ENCODE results near the gene ATRAID. TPM values are rescaled to one million over a fixed set of nuclear protein-coding genes. Genes with fewer than 3 reads are reported as not detected.

Gene ATRAID
- total RNA-seq, 1 experiment from 2014 or later, result 92.8 TPM

- no peak overlapping the region for H3K4me3 ChIP-seq
- no peaks in the 10 kb centered on the region for H3K9me2 ChIP-seq (ENCODE audit: insufficient read depth)
- H3F3A ChIP-seq (ENCODE audit: insufficient read depth, low read depth), result peaks cover 4% of the 10 kb centered on the region; the same call in 1 of the 2 replicates
- H3K9me3 ChIP-seq (ENCODE audit: insufficient read depth, low read depth), result no peaks in the 10 kb centered on the region
- no peaks in the 10 kb centered on the region for H3K79me2 ChIP-seq (ENCODE audit: low read depth)
- H3K27me3 ChIP-seq (ENCODE audit: insufficient read depth, low read depth), result no peaks in the 10 kb centered on the region; the same call in 1 of the 2 replicates
- no peak overlapping the region for H2AFZ ChIP-seq
- no peak overlapping the region for H3K4me2 ChIP-seq
- H3K27ac ChIP-seq, result no peak overlapping the region
- no peak for TF ChIP-seq EZH2 (IDR thresholded peaks at IDR 0.05; ENCODE audit: low read depth)
- TF ChIP-seq, protein P1, sequence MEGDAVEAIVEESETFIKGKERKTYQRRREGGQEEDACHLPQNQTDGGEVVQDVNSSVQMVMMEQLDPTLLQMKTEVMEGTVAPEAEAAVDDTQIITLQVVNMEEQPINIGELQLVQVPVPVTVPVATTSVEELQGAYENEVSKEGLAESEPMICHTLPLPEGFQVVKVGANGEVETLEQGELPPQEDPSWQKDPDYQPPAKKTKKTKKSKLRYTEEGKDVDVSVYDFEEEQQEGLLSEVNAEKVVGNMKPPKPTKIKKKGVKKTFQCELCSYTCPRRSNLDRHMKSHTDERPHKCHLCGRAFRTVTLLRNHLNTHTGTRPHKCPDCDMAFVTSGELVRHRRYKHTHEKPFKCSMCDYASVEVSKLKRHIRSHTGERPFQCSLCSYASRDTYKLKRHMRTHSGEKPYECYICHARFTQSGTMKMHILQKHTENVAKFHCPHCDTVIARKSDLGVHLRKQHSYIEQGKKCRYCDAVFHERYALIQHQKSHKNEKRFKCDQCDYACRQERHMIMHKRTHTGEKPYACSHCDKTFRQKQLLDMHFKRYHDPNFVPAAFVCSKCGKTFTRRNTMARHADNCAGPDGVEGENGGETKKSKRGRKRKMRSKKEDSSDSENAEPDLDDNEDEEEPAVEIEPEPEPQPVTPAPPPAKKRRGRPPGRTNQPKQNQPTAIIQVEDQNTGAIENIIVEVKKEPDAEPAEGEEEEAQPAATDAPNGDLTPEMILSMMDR (conservative IDR thresholded peaks at IDR 0.05), result no peak
- ChIA-PET CTCF (interaction anchor here (0.7 kb wide), 1 partner anchor 257 kb away, joined by 3 read pairs; no protein-coding TSS in a partner anchor), POLR2A (ENCODE audit: unreplicated experiment) (no interaction called here)
- no peaks in the 10 kb centered on the region for H3K4me1 ChIP-seq (replicated peaks; ENCODE audit: insufficient read depth)
- DNase-seq, result no peak
- no TSS peak for BruUV-seq (replicated peaks)
- intact Hi-C loops (cut with micrococcal nuclease; ENCODE audit: unreplicated experiment), result no loop called here
- H3K36me3 ChIP-seq (ENCODE audit: low read depth), result peaks cover 3% of the 10 kb centered on the region; the same call in 1 of the 2 replicates
- no peaks in the 10 kb centered on the region for H4K20me1 ChIP-seq (ENCODE audit: insufficient read depth)
These were observed 33.8 kb downstream of the ATRAID start for GRCh38 chr2:27245626-27246025.

- Histone ChIP-seq H2AFZ (no peak overlapping the region), H3K4me3 (no peak overlapping the region), H3K36me3 (ENCODE audit: low read depth) (no peaks in the 10 kb centered on the region; the same call in 1 of the 2 replicates), H3K4me1 (replicated peaks; ENCODE audit: insufficient read depth) (no peaks in the 10 kb centered on the region), H3K27ac (no peak overlapping the region), H4K20me1 (ENCODE audit: insufficient read depth) (no peaks in the 10 kb centered on the region), H3K4me2 (no peak overlapping the region), H3K9me3 (ENCODE audit: insufficient read depth, low read depth) (no peaks in the 10 kb centered on the region), H3K27me3 (ENCODE audit: insufficient read depth, low read depth) (no peaks in the 10 kb centered on the region; the same call in 1 of the 2 replicates), H3K79me2 (ENCODE audit: low read depth) (no peaks in the 10 kb centered on the region), H3F3A (ENCODE audit: insufficient read depth, low read depth) (peaks cover 4% of the 10 kb centered on the region; the same call in 1 of the 2 replicates), H3K9me2 (ENCODE audit: insufficient read depth) (no peaks in the 10 kb centered on the region)
- ChIA-PET CTCF (no interaction called here), POLR2A (ENCODE audit: unreplicated experiment) (no interaction called here)
- no TSS peak for BruUV-seq (replicated peaks)
- no peak for TF ChIP-seq EZH2 (IDR thresholded peaks at IDR 0.05; ENCODE audit: low read depth)
- TF ChIP-seq, protein P1 (conservative IDR thresholded peaks at IDR 0.05), result no peak
- no peak for DNase-seq
- intact Hi-C loops (cut with micrococcal nuclease; ENCODE audit: unreplicated experiment), result no loop called here
These were observed 36.1 kb downstream of the ATRAID start for GRCh38 chr2:27247893-27248292.

DNA sequence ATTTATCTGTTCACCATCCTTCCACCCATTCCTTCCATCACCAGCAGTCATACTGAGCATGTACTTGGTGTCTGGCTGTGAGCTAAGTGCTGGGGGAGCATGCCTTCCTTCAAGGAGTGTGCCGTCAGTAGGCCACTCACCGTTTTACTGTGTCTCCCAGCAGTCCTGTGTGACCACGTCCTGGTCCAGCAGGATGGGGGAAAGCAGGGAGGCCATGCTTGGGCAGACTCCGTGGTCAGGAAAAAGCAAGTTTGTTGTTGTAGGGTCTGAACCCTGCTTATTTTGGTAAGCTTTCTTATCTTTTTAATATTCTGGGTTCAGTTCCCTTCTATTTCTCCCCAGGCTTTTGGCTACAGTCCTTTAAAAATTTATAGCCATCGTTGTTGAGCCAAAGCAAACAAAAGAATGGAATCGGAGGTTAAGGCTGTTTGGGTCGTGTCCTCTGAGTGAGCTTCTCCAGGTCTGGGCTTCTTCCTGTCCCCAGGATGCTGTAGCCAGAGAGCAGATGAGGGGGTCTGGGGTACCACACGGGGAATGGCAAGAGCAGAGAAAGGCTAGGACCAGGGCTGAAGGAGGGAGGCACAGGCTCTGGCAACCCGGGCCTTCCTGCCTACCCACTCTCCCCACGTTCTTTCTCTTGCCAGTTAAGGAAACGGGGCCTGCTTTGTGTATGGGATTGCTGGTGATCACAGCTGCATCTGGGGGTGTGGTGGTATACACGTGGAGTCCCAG lies 37.5 kb downstream of the ATRAID start:
- Histone ChIP-seq H3K4me3 (no peak overlapping the region), H3F3A (ENCODE audit: insufficient read depth, low read depth) (peaks cover 4% of the 10 kb centered on the region; the same call in 1 of the 2 replicates), H3K9me2 (ENCODE audit: insufficient read depth) (no peaks in the 10 kb centered on the region), H3K4me1 (replicated peaks; ENCODE audit: insufficient read depth) (no peaks in the 10 kb centered on the region), H3K9me3 (ENCODE audit: insufficient read depth, low read depth) (no peaks in the 10 kb centered on the region), H2AFZ (no peak overlapping the region), H3K27ac (no peak overlapping the region), H3K27me3 (ENCODE audit: insufficient read depth, low read depth) (no peaks in the 10 kb centered on the region; the same call in 1 of the 2 replicates), H4K20me1 (ENCODE audit: insufficient read depth) (no peaks in the 10 kb centered on the region), H3K79me2 (ENCODE audit: low read depth) (no peaks in the 10 kb centered on the region), H3K4me2 (no peak overlapping the region), H3K36me3 (ENCODE audit: low read depth) (no peaks in the 10 kb centered on the region)
- POLR2A ChIA-PET (ENCODE audit: unreplicated experiment), result interaction anchor here (0.6 kb wide), 1 partner anchor 56 kb away, joined by 3 read pairs; no protein-coding TSS in a partner anchor
- DNase-seq, result no peak
- no TSS peak for BruUV-seq (replicated peaks)
- CTCF ChIA-PET, result interaction anchor here (0.5 kb wide), 1 partner anchor 176 kb away, joined by 9 read pairs; no protein-coding TSS in a partner anchor
- no peak for TF ChIP-seq EZH2 (IDR thresholded peaks at IDR 0.05; ENCODE audit: low read depth)
- TF ChIP-seq, protein P1 (conservative IDR thresholded peaks at IDR 0.05), result no peak
- intact Hi-C loops (cut with micrococcal nuclease; ENCODE audit: unreplicated experiment), result no loop called here

All from PC-9 (cell line).